GM18511 (cell line): ENCODE results near the gene HIRA.

Experiments
- ATAC-seq: cut with Tn5 transposase; IDR thresholded peaks from one replicate; pipeline ENCODE4 v1.9.1; 2021; ENCODE audit warnings: mild to moderate bottlenecking, moderate library complexity; ENCODE audit not compliant: unreplicated experiment

The HIRA gene

DNA sequence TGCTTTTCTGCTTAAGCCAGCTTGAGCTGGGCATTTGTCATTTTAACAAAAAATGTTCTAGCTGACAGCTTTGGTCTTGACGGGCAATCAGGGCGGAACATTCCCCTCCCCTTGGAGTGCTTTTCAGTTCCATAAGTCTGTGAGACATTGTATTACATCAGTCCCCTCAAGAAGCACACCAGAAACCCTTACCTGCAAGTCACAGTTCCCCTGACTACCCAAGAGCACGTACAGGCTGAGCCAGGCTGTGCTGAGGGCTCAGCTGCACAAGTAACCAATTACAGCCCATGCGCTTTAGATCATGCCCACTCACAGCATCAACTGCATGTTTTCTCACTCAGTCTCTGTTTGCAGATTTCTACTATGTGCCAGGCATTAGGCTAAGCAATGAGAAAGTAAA, 19.1 kb downstream of the HIRA start:
- no peak for ATAC-seq

DNA sequence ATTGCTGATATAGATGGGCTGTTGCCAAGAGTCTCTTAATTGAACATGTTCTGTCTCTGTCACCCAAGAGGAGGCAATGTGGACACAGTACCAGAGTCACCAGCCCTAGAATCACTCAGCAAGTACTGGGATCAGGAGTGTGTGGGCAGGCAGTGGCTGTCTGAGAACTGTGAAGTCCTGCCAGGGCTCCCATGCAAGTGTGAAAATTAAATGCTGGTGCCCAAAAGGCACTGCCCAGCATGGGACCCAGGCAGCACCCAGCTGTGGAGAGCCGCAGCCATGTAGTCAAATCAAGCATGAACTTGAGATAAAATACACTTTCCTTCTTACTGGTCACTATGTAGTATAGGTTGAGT, 19.9 kb downstream of the HIRA start:
- no peak for ATAC-seq

DNA sequence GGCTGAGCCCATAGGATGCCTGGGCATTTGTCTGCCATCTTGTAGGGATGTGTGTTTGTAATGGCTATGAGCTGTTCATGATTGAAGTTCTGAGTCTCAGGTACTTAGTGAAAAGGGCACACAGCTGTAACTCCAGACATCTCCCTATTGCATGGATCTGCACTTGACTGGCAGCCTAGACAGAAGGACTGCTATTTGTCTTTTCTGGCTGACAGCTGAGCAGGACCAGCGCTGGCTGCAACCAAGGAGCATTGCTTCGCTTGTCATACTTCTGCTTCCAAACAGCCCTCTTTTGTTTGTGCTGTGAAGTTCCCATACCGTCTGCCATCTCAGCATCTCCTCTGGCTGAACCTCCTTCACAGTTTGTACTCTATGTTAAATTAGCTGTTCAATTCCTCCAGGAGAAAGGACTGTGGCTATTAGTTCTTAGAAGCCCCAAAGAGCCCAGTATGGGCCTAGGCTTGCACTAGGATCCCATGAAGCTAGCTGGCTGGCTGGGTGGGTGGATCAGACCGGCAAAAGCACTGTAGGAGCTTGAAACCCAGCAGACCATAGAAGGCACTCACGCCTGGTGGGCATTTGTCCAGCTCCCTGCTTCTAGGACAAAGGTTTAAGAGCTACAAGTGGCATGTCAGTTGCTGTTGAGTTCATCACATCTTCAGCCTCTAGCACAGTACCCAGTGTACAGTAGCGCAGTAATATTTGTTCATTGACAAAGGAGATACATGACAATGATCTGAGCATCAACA, 20.4 kb downstream of the HIRA start:
- ATAC-seq: no peak

DNA sequence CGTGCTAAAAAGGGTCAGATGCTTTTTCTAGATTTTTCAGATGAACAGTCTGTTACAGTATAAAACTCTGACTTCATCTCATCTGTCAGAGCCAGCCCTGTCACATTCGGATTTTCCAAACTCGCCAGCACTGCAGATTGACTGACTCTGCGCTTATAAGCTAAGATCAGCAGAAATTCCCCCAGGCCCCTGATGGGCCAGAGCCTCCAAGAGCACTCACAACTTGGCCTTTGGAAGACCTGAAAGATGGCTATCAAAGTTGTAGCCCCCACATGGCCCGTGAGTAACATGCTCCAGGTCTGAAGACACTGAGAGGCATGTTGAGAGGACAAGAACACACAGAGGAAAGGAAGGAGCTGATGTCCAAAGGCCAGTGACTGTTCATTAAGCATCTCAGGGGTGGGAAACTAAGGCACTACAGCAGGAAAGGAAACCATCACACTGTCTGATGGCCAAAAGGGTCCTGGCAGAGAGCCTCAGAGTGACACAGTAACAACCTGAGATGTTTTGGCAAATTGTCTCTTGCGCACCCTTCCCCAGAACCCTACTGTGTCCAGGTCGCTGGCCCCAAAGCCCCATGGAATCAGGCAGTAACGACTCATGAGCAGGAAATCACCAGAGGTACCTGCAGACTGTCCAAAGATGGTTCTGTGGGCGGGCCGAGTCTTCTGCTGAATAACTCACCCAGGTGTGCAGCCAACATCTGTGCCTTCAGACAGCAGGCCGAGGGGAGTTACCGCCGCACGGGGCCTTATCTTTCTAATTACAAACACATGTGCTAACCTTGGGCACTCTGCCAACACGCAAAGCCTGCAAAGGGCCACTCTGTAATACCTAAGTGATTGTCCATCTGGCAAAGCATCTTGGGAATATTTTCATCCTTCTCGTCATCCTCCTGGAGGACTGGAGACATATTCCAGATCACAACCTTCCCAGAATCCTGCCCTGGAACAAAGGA, 23.6 kb downstream of the HIRA start:
- ATAC-seq: no peak

DNA sequence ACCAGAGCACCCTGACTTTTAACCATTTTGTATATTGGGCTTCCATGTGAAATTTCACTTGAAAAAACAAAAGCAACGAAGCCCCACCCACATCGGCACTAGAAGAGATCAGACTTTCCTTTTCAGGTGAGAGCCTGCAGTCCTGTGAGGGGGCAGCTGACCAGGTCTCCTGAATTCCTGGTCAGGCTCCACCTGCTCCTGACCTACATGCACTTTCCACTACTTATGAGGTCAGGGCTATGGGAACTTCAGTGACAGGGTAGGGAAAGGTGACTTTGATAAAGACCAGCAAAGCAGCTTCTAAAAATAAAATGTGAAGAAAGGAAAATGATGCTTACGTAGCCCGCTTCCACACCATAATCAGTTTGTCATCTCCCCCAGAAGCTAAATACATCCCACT, 24.7 kb downstream of the HIRA start:
- ATAC-seq: no peak

DNA sequence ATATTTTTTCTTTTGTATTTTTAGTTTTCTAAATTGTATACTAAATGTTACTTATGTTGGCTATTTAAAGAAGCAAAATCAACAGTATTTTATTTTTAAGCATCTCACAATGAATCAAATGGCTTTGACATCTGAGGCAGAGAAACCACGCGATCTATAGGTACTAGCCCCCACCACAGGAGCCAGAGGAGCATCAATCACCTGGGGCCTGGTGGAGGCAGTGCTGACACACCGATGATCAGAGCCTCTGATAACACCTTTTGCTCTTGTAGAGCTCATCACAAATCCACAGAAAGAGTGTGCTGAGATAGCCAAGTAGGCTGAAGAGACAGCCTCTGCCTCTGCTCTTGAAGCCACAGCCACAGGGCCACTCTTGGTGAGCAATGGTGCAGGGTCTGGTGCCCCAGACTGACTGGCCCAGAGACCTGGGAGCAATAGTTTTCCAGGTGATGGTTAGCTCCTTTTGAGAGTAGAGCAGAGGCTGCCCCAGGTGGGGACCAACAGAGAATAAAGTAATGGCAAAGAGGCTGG, 25.2 kb downstream of the HIRA start:
- no peak for ATAC-seq

DNA sequence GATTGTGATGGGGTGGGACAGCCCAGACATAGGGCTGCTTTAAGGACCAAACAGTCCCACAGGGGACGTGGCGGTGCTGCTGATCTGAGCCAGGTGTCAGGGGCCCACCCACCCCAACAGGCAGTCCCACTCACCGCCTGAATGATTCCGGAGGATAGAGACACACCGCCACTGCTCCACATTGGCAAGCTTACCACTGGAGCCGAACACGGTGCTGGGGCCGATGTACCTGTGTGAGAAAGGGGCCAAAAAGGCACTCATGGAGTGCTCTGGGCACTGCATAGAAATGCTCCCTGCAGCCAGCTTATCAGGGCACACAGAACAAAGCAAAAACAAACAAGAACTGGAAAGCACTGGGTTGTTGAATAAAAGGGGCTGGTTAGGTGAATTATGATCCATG, 25.9 kb downstream of the HIRA start:
- no peak for ATAC-seq

DNA sequence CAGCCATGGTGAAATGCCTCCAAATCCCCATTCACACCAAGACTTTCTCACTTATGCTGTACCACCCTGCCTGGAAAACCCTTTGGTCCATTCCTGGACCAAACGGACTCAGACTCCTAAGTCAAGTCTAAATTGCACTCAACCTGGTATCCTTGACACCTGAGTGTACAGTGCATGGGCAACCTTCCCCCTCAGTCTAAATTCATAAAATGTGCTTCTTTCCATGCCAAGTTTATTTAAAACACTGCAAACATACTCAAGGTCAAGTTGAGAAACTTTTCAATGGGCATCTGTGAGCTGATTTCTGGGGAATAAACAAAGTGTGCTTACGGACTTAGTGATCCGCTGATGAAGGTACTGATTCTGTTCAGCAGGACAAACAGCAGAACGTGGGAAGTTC, 26.4 kb downstream of the HIRA start:
- ATAC-seq: no peak

DNA sequence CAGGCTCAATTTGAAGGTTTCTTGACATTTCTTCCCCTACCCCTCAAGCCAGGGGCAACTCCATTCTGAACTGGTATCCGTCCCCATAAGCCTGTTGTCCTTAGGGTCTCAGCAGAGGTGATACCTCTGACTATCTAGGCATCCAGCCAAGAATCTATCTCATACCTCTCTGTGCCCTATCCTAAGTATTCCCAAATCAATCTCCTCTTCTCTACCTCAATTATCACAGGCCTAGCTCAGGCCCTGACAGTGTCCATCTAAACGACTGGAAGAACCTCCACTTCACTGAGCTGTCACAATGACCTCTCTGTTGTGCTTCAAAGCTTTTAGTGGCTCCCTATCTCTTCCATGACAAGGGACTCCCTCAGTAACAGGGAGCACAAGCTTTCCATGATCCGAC, 26.9 kb downstream of the HIRA start:
- no peak for ATAC-seq

DNA sequence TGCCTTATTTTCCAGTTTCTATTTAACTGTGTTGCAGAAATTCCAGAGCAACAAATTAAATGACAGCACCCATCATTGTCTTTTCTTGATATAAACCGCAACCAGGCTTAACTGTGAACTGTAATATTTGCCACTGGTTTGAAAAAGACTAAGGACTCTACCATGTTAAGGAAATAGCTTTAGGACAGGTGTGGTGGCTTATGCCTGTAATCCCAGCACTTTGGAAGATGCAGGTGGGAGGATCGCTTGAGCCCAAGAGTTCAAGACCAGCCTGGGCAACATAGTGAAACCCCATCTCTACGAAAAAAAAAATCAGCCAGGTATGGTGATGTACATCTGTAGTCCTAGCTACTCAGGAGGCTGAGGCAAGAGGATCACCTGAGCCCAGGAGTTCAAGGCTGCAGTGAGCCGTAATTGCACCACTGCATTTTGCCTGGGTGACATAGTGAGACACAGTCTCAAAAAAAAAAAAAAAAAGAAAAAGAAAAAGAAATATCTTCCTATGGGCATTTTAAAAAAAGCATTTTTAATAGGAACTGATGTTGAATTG, 28.8 kb downstream of the HIRA start:
- ATAC-seq: no peak

DNA sequence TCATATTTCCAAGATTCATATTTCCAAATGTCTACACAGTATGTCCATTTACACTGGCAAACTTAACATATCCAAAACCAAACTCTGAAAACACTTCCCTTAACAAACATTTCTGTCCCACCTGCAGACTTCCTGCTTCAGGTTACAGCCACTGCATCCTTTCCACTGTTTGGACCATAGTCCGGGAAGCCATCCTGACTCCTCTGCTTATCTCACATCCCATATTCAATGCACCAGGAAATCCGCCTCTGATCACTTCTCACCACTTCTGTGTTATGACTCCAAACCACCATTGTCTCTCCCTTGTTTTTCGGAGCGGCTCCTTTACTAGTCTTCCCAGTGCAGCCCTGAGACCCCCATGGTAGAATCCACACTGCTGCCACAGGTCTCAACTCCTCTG, 30.1 kb downstream of the HIRA start:
- ATAC-seq: no peak

DNA sequence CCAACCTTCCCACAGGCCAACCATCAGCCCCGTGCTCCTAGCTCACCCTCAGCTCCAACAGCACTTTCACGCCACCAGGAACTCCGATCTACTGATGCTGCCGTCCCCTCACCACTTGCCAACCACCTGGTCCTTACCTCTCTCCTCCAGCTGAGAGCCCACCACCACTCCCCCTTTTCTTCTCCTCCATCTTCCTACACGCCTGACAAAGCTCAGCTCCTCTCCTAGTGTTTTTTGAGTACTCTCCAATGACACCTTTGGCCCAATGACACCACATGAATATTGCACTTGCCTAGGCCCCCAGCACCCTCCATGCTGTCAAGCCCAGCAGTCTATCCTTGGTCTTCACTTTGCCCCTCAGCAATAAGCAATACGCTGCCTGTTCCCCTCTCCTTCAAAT, 30.7 kb downstream of the HIRA start:
- no peak for ATAC-seq

DNA sequence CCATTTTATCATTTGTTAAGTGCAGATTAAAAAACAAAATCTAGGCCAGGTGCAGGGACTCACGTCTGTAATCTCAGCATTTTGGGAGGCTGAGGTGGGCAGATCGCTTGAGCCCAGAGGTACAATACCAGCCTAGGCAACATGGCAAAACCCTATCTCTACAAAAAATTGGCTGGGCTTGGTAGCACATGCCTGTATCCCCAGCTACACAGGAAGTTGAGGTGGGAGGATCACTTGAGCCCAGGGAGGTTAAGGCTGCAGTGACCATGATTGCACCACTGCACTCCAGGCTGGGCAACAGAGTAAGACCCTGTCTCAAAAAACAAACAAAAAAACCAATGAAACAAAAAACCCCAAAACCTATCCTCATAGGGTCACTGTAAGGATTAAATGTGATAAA, 32.9 kb downstream of the HIRA start:
- ATAC-seq: no peak

DNA sequence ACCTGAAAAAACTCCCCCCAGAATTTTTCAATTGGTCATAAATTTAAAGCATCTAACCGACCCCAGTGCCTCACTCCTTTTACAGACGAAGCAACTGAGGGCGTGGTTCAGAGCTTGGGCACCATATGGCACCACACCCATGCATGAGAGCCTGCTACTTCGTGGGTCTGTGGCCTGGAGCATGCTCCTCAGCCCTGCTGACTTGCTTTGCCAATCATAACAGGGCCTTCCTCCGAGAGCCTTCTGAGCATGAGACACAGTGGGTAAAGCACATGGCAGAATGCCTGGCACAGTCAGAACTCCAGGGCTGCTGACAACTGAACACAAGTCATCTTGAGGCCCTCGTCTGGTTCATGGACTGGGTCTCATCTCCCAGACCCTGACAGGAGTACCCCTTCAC, 33.3 kb downstream of the HIRA start:
- ATAC-seq: no peak

DNA sequence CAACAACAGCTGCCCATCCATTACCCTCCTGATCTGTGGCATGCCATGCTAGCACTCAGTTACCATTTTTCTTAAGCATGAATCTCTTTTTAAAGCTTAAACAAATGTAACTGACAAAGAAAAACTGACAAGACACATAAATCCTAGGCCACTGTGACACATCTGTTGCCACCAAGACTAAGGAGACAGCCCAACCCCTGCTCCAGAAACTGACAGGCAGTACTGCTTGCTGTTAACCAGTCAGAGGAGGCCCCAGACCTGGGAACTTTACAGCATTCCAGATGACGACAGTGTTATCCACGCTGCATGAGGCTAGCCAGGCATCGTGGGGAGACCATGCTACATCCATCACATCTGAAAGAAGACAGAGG, 33.8 kb downstream of the HIRA start:
- no peak for ATAC-seq

DNA sequence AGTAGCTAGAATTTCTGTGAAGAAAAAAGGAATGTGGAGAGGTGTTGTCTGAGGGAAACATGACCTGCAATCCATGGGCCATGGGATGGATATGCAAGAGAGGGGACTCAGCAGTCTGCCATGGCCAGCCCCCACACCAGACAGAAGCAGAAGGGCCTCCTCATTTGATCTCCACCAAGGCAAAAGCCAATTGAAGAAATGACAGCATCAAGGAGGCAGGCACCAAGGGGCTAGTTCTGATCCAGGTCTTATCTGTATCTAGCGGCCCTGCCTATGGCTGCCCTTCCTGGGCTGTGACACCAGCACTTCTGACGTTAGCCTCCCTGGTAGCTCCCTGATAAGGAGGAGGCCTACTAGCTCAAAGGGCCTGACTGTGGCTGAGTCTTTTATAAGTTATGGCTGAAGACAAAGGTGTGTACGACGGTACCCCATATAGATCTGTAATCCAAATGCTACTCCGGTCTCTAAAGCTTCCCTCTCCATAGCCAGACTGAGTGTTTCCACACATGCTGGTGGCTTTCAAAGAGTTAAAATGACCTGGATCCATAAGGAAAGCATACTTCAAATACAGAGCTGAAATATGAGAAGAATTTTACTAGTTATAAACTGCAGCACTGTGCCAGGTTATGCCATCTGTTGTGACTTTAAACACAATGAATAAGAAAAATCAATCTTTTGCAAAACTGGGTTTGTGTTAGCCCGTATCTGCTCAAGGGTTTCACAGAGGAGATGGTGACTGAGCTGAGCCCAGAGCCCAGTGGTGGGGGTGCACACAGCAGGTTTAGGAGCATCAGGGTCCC, 34.4 kb downstream of the HIRA start:
- no peak for ATAC-seq

DNA sequence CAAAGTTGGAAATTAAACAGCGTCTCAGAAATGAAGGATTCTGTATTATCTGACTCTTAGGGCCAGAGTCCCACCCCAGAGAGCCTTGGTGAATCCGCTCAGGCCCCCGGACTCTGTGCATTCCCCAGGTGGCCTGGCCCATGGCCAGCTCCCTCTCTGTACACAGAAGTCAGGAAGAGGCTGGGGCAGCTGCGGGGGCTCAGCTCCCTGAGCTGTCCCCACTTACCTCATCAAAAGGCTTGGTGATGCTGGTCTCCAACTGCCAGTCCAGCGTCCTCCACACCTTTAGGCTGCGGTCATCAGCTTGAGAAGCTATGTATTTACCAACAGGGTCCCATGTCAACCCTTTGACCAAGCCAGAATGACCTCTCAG, 35.0 kb downstream of the HIRA start:
- ATAC-seq: no peak

DNA sequence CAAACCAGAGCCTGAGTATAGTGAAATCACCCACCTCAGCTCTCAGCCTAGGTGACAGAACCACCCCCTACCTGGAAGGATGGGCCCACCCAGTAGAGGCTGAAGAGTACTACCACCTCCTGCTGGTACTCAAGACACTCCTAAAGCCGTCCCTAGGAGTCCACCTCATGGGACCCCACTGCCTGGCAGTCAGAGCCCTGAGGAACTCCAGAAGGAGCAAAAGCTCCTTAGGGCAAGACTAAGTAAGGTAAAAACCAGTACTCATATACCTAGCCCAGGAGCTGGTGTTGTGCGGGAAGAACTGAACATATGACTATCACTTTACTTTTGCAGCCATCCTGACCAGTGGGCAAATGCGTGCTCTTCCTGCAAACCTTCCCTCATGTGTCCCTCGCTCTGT, 36.3 kb downstream of the HIRA start:
- ATAC-seq: no peak

DNA sequence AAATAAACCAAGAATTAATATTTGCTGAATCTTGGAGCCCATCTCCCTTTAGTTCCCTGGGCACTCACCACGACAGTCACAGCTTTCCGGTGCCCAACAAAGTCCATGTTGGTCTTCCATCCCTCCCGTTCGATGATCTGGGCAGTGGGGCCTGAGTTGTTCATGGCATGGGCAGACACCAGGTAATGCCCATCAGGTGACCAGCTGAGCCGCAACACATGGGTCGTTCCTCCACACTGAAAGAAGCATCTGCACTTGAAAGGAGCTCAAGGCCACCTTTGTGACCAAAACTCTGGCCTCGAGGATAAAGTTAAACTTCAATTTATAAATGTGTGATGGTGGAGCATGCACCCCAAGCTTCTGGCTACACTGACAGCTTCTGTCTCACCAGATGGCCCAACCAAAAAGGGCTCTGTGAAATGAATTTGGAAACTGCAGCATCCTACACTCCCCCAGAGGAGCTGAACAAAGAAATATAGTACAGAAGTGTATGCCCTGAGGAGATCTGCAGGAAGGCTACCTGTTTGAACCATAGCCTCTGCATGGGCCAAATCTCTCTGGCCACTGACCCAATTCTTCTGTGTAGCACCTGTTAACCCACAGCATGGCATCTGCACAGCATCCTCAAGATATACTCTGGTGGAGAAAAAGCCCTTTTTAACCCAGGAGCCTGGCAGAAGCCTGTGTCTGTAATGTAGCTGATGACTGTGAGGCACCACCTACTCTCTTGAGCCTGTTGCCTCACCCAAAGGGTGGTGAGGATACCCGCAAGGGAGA, 37.1 kb downstream of the HIRA start:
- no peak for ATAC-seq

DNA sequence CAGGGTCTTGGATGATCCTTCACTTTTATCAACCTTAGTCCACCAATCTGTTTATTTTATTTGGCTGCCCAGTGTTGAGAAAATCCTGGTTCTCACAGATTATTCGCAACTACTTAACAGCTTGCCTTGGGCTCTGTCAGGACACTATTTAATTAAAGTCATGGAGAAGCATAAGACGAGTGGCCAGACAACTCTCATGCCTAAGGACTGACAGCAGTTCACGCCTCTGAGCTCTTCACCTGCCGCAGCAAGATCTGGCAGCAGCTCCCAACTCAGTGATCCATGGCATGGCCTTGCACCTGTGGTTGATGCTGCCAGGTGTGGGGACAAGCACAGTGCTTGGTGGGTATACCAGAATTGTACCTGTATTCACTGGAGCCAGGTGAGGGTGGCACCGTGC, 37.8 kb downstream of the HIRA start:
- ATAC-seq: no peak
